HepG2 (cell line): Measurements from ENCODE around the gene PREX1.

ENCODE experiments used
- CEBPG ChIP-seq: IDR thresholded peaks from 2 replicates; pipeline ENCODE4 v1.6.1; 2016
- CTCF ChIP-seq: sonication (generic); formaldehyde crosslinking; IDR thresholded peaks from 2 replicates; pipeline ENCODE4 v1.5.0; 2020; ENCODE audit warnings: mild to moderate bottlenecking, missing genetic modification reagents, moderate library complexity
- EED ChIP-seq: sonication (generic); formaldehyde crosslinking; IDR thresholded peaks from 2 replicates; pipeline ENCODE4 v1.5.0; 2020; ENCODE audit warnings: mild to moderate bottlenecking, missing genetic modification reagents
- ELF4 ChIP-seq: sonication (generic); formaldehyde crosslinking; IDR thresholded peaks from 2 replicates; pipeline ENCODE4 v1.5.0; 2020; ENCODE audit warnings: missing genetic modification reagents, mild to moderate bottlenecking, moderate library complexity, borderline replicate concordance
- PTBP1 ChIP-seq: fragments of 200-400 bp; formaldehyde crosslinking; IDR thresholded peaks from 2 replicates; pipeline ENCODE4 v1.6.1; 2018; ENCODE audit warnings: low read length, low read depth; ENCODE audit not compliant: poor library complexity, severe bottlenecking
- SIN3A ChIP-seq: IDR thresholded peaks from 2 replicates; pipeline ENCODE4 v1.6.1; 2011; ENCODE audit warnings: low read depth, mild to moderate bottlenecking, control low read depth, low read length, borderline replicate concordance
- ZNF557 ChIP-seq: sonication (generic); formaldehyde crosslinking; IDR thresholded peaks from 2 replicates; pipeline ENCODE4 v1.4.0; 2020; ENCODE audit warnings: missing genetic modification reagents
- ZNF879 ChIP-seq: sonication (generic); formaldehyde crosslinking; IDR thresholded peaks from 2 replicates; pipeline ENCODE4 v1.8.1; 2023; ENCODE audit warnings: missing genetic modification reagents

GRCh38 chr20:48745330-48745729, 82.5 kb downstream of the PREX1 start:
- TF ChIP-seq PTBP1, result no peak
- no peak for TF ChIP-seq CTCF
- TF ChIP-seq SIN3A, result no peak
- TF ChIP-seq EED, result no peak
- no peak for TF ChIP-seq ZNF879
- no peak for TF ChIP-seq ELF4 (CRISPR knock-in tag)
- TF ChIP-seq CEBPG (CRISPR knock-in tag), result no peak
- TF ChIP-seq ZNF557, result no peak
